GM19324 (cell line): ENCODE results near the gene TBC1D22B.
A peak's percentile ranks its signal among the peaks of the same experiment; 100 is the strongest.

Experiments
- ATAC-seq: cut with Tn5 transposase; IDR thresholded peaks from one replicate; pipeline ENCODE4 v1.9.1; 2021; ENCODE audit warnings: mild to moderate bottlenecking, moderate library complexity; ENCODE audit not compliant: unreplicated experiment, low FRiP score

TBC1D22B gene

GRCh38 chr6:37257634-37258404 is at the start of gene TBC1D22B, which contains the start of gene TMEM217:
Gene TBC1D22B (plus strand): TSS chr6:37257772. CDS start chr6:37257918, 146 bp downstream.
Gene TMEM217 (minus strand): TSS chr6:37258144. CDS start chr6:37219030, 39,114 bp downstream.
- ATAC-seq = peak; percentile 96

DNA sequence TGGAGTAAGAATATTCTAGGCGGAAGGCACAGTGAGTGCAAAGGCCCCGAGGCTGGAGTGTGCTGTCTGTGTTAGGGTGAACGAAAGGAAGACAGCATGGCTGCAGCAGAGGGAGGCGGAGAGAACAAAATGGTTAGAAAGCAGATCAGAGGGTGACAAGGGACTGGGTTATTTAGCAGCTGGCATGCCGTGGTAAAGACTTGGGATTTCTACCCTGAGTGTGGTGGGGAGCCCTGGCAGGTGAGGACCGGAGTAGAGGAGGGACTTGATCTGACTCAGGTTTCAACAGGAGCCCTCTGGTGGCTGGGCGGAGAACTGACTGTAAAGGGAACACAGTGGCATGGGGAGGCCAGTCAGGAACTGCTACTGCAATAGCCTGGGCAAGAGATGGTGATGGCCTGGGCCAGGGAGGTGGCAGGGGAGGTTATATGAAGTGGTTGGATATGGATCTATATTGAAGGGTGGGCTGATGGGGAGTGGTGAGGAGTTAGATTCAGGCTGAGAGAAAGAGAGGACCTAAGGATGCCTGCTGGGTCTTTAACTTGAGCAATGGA is 49.6 kb upstream of the TBC1D22B start:
- no peak for ATAC-seq

GRCh38 chr6:37208793-37209192 is 48.8 kb upstream of the TBC1D22B start:
- ATAC-seq = no peak

DNA sequence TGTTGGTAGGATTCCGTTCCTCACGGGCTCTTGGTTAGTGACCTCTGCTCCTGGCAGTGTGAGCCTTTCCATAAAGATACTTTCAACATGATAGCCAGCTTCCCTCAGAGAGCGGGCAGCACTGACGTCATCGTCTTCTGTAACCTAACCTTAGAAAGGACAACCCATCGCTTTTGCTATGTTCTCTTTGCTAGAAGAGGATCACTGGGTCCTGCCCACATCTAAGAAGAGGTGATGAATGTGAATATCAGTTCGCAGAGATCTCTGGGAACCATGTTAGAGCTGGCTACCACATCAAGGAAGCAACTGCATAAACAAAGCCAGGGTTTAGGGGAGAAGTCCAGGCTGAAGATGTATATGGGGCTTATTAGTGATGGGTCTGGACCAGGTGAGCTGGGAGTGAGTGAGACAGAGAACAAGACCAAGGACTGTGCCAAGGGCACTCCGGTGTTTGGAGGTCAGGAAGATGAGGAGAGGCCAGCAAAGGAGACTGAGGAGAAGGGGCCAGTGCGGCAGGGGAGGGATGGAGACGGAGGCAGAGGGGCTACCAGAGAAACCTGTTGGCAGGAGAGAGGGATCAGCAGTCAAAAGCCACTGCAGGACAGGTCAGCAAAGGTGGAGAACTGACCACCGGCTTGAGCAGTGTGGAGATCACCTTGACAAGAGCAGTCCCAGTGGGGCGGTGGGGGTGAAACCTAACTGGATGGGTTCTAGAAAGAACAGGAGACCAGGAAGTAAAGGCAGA is 47.9 kb upstream of the TBC1D22B start:
- ATAC-seq = no peak

DNA sequence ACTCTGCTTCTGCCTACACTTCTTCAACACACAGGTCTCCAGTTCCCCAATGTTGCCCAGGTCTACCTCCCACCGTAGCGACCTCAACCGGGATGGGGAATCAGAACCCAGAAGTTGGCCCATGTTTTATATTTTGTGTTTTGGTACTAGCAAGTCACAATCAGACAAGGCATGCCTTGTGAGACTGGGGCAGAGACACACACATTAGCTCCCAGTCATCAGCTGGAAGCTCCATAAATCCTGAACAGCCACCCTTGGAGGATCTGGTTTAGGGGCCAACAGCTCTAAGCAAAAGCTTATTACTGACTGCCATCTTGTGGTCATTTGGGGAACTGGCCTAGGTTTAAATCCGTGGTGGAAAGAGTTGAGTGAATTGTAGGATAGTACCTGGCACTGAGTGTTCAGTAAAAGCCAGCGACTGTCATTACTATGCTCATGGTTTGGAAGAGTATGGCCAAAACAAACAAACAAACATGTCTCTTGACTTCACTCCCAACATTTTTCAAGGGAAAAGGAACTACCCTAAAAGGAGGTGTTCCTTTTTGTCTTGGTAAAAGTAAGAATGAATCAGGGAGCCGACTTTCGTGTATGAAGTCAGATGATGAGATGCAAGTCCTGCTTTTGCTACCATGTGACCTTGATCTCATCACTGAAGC is 47.1 kb upstream of the TBC1D22B start:
- no peak for ATAC-seq

DNA sequence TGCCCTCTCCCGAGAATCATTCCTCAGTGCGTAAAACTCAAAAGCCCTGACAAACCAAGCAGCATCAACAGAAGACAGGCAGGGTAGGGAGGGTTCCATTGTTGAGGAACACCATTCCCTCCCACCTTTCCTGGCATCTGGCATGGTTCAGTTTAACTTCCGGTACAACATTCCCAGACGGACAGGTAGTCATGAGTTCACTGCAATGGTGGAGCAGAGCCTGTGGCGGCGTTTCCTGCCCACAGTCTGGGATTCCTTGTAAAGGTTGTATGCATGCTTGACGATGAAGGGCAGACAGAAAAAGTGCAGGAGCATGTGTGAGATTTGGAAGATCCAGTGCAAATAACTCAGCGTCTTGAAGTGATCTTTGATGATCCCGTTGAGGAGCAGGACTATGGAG is 45.3 kb upstream of the TBC1D22B start:
- no peak for ATAC-seq

DNA sequence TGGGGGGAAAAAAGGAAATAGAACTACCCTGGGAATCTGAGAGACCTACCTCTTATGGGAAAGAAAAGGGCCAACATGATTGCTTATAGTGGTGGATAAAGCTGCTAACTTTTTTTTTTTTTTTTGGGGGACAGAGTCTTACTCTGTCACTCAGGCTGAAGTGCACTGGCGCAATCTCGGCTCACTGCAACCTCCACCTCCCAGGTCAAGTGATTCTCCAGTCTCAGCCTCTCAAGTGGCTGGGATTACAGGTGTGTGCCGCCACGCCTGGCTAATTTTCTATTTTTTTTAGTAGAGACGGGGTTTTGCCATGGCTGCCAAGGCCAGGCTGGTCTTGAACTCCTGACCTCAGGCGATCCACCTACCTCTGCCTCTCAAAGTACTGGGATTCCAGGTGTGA is 39.5 kb upstream of the TBC1D22B start:
- ATAC-seq = no peak

DNA sequence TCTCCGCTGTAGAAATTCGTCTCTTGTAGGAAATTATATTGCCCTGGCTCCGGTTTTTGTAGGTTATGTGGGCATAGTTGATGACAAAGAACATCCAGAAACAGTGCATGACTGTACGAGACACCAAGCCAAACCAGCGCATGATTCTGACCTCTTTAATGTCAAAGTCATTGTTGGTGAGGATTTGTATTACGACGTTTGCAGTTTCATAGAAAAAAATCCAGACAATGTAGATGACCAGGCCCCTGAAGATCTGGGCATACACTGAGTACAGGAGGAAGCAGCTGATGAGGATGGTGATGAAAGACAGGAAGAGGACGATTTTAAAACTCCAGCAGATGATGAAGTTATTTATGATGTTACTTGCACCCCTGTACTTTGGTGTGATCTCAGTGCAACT is 39.1 kb upstream of the TBC1D22B start:
- no peak for ATAC-seq

DNA sequence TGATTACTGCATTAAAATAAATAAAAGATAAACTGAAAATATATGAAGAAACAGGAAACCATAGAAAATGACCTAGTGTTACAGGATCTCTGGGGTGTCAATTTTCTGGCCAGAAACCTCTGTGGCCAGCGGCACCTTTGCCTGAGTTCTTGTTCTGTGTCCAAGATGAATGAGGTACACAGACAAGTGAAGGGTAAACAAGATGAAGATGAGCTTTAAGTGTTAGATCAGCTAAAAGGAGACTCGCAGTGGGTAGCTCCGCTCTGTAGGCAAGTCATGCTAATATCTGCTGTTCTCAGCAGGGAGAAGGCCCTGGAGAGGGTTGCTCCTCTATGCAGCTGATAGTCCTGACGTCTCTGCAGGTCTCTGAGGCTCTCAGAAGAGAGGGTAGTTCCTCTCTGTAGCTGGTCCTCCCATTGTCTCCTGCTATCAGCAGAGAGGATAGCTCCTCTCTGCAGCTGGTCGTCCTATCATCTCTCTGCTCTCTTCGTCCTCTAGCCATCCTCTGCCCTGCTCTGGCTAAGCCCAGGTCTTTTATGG is 35.9 kb upstream of the TBC1D22B start:
- ATAC-seq = no peak

DNA sequence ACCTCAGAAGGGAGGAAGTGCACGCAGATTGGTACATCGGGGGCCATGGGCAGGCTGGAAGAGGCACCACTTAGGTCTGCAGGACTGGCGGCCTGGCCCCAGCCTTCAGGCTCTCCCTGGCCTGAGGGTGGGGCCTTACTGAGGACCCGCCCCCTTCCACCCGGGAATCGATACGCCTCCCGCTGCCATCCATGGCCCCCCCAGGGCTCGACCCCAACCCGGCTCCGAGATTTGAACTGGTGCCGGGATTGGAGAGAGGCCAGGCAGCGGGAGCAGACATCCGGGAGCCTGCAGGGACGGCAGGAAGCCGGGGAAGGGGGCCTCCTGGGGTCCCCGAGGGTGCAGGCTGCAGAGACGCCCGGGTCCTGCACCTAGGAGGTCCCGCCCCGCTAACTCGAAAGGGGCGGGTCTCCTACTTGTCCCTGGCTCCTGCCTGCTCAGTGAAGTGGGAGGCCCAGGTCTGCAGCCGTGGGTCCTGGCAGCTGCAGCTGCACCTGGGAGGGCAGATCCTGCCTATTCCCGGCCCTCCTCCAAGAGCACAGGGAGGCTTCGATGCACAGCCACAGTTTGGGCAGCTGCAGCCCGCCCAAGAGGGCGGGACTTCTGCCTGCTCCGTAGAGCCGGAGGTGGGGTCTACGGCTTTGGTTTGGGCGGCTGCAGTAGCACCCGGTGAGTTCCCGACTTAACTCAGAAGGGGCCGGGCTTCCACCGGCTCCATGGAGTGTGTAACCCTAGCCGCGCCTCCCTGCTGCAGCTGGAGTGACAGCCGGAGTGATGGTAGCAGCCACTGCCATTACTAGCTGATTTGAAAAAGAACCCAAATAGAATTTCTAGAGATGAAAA is 35.2 kb upstream of the TBC1D22B start:
- ATAC-seq = peak; percentile 77

GRCh38 chr6:37222992-37223391 is 34.6 kb upstream of the TBC1D22B start:
- no peak for ATAC-seq

GRCh38 chr6:37225350-37226169 is 32.0 kb upstream of the TBC1D22B start:
- ATAC-seq = no peak

DNA sequence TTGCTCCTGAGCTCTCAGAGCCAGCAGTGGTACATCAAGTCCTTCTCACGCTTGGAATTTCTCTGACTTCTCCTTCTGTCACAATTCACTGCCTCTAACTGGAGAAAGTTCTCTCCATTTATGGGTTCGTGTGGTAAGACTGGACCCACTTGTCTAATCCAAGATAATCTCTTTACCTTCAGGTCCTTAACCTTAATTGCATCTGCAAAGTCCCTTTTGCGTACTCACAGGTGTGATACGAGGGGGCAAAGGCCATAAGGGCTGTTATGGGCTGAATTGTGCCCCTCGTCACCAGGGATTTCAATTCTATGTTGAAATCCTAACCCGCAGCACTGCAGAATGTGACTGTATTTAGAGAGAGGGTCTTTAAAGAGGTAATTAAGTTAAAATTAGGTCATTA is 27.5 kb upstream of the TBC1D22B start:
- ATAC-seq = no peak

GRCh38 chr6:37232430-37233017 is 25.0 kb upstream of the TBC1D22B start:
- ATAC-seq = no peak

DNA sequence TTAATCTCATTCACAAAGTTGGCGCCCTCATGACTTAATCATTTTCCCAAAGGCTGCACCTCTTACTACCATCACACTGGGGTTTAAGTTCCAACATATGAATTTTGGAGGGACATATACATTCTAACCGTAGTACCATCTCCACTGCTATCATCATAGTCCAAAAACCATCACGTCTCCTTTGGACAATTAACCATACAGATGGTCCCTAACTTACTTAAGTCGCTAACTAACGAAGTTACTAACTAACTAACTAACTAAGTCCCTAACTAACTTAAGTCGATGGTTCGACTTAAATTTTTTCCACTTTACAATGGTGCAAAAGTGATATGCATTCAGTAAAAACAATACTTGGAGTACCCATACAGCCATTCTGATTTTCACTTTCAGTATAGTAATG is 24.0 kb upstream of the TBC1D22B start:
- ATAC-seq = no peak

- ATAC-seq = no peak
Observed at GRCh38 chr6:37236921-37237320, 20.7 kb upstream of the TBC1D22B start.

- no peak for ATAC-seq
Observed at GRCh38 chr6:37237789-37238188, 19.8 kb upstream of the TBC1D22B start.

DNA sequence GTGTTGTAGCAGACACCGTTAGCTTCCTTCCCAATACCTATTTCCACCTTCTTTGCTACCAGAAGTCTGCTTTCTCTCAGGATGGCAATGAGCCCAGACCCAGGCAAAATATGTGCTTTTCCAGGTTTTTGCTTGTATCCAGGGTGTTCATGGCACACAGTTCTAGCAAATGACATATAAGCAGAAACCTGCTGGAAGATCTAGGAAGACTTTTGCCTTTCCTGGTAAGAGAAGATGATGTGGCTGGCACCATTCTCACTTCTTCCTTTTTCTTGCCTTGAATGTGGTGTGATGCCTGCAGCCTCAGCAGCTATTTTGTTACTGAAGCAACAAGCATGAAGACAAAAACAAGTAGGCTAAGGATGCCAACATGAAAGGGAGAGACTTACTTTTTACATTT is 19.2 kb upstream of the TBC1D22B start:
- ATAC-seq = no peak

DNA sequence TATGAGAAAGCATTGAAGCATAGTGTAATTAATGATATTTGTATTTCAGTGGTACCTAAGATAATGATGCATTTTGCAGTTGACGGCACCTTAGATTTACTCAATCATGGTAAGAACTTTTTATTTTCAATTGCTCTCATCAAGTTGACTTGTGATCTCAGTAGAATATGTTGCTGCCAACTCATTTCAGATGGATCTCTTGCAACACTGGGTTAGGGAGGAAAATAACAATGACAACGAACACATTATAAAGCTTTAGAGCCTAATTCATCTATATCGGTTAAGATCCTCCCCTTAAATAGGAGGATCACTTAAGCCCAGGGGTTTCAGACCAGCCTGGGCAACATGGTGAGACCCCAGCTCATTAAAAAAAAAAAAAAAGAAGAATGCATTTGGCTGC is 18.0 kb upstream of the TBC1D22B start:
- ATAC-seq = no peak
